SK-N-SH treated with all-trans-retinoic acid at 6 μM for 48 hours (cell line): ENCODE measurements around the gene CD300A.

Experiments used
- RARB ChIP-seq: fragments of 250-450 bp; sonication (Bioruptor Pico); IDR thresholded peaks from 2 replicates; pipeline ENCODE4 v1.8.0; 2021; ENCODE audit warnings: mild to moderate bottlenecking, moderate library complexity
- ZFP3 ChIP-seq: fragments of 250-450 bp; sonication (Bioruptor Pico); IDR thresholded peaks from 2 replicates; pipeline ENCODE4 v1.5.0; 2020; ENCODE audit warnings: mild to moderate bottlenecking, moderate library complexity
- ZFP30 ChIP-seq: fragments of 450-650 bp; formaldehyde crosslinking; IDR thresholded peaks from 2 replicates; pipeline ENCODE4 v1.5.0; 2022; ENCODE audit warnings: mild to moderate bottlenecking, moderate library complexity

GRCh38 chr17:74458835-74459234, 7.6 kb upstream of the CD300A start:
- no peak for TF ChIP-seq ZFP3 (CRISPR knock-in tag)
- TF ChIP-seq ZFP30 (CRISPR knock-in tag): no peak
- TF ChIP-seq RARB: no peak
